ENCODE data around the gene SPTLC1. TPM values are rescaled to one million over a fixed set of nuclear protein-coding genes. Genes with fewer than 3 reads are reported as not detected.

SPTLC1 gene
- total RNA-seq, 1 donor from 2014 or later, result 65.4 TPM

DNA sequence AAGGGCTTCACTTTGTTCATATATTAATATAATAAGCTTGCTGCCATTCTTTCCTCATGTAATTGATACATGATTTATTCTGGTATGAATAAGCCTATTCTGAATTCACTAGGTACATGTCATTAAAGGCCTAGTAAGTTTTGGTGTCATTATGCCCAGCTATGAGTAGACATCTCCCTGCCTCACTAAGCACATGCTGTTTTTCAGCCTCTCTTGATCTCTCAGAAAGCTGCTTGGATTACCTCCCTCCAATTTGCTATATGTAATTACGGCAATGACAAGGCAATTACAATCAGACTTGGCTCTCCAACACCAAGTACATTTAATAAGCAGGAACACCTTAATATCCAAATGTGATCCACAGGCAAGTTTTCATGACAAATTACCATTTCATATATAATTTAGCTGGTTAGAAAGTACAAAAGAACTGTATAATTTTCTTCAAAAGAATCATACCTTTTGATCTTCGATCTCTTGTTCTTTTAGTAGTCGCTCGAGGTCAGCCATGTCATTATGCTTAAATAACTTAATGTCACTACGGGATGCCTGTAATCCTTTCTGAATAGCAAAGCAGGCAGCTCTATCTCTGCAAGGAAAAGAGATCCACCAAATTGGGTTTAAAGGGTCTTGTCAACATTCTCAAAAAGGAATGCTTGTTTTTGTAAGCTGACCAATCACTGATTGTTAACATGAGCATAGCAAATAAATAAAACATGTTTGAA lies 56.3 kb downstream of the SPTLC1 start:
- intact Hi-C loops (cut with DNase I), result no loop called here
- ATAC-seq, result no peak
- TF ChIP-seq CTCF (IDR thresholded peaks at IDR 0.05), result no peak
- Histone ChIP-seq H3K27me3 (ENCODE audit: low read depth) (no peaks in the 10 kb centered on the region), H3K4me3 (no peak overlapping the region), H3K9me3 (peaks cover 32% of the 10 kb centered on the region), H3K36me3 (peaks cover 50% of the 10 kb centered on the region), H3K4me1 (no peaks in the 10 kb centered on the region), H3K27ac (no peak overlapping the region)
- DNase-seq, result no peak

DNA sequence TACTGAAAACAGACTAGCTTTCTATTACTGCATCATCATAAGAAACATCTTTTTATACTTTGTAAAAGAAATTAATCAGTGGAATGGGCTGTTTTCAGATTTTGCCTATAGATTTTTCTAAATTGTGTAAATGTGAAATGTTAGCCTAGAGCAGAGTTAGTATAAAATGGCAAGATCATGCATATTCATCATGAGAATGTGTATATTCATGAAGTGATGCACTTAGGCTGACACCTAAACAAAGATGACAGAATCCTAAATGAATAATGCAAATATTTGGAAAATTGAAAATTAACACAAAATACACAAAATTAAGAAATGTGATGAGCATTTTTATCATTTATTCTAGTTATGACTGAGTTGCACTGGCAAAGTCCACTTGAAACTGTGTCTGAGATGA lies 57.2 kb downstream of the SPTLC1 start:
- no peak overlapping the region for H3K27ac ChIP-seq
- no peak for ATAC-seq

GRCh38 chr9:92057226-92057625 lies 58.0 kb downstream of the SPTLC1 start:
- no peak for TF ChIP-seq CTCF (IDR thresholded peaks at IDR 0.05)
- intact Hi-C loops (cut with DNase I), result no loop called here
- no peak overlapping the region for H3K4me3 ChIP-seq
- H3K27ac ChIP-seq, result no peak overlapping the region
- H3K4me1 ChIP-seq, result no peaks in the 10 kb centered on the region
- no peaks in the 10 kb centered on the region for H3K27me3 ChIP-seq (ENCODE audit: low read depth)
- no peak for ATAC-seq
- peaks cover 61% of the 10 kb centered on the region for H3K36me3 ChIP-seq
- H3K9me3 ChIP-seq, result peaks cover 15% of the 10 kb centered on the region
- no peak for DNase-seq

More for the DNA sequence above, 57.2 kb downstream of the SPTLC1 start:
- DNase-seq, result no peak
- peaks cover 23% of the 10 kb centered on the region for H3K9me3 ChIP-seq
- H3K36me3 ChIP-seq, result peaks cover 59% of the 10 kb centered on the region
- H3K4me1 ChIP-seq, result no peaks in the 10 kb centered on the region
- no peak overlapping the region for H3K4me3 ChIP-seq
- no peak for TF ChIP-seq CTCF (IDR thresholded peaks at IDR 0.05)
- intact Hi-C loops (cut with DNase I), result no loop called here
- H3K27me3 ChIP-seq (ENCODE audit: low read depth), result no peaks in the 10 kb centered on the region

DNA sequence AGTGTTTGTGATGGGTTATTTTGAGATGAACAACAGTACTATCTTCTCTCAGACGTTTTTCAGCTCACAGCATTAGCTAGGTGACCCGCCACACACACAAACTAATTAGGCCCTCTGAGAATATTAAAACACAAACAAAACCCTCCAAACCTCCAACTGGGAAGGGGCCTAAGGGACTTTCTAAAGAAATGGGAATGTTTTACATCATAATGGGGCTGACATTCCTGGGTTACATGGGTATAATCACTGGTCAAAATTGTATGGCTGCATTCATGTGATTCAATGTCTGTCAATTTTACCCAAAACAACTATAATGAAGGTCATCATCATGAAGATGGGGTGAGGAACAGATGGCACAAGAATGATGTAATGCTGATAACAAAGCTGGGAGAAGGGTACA lies 59.6 kb downstream of the SPTLC1 start:
- no peak overlapping the region for H3K27ac ChIP-seq
- DNase-seq, result no peak
- no peak overlapping the region for H3K4me3 ChIP-seq
- intact Hi-C loops (cut with DNase I), result no loop called here
- peaks cover 61% of the 10 kb centered on the region for H3K36me3 ChIP-seq
- no peak for ATAC-seq
- no peaks in the 10 kb centered on the region for H3K9me3 ChIP-seq
- TF ChIP-seq CTCF (IDR thresholded peaks at IDR 0.05), result no peak
- H3K27me3 ChIP-seq (ENCODE audit: low read depth), result no peaks in the 10 kb centered on the region
- H3K4me1 ChIP-seq, result no peaks in the 10 kb centered on the region

DNA sequence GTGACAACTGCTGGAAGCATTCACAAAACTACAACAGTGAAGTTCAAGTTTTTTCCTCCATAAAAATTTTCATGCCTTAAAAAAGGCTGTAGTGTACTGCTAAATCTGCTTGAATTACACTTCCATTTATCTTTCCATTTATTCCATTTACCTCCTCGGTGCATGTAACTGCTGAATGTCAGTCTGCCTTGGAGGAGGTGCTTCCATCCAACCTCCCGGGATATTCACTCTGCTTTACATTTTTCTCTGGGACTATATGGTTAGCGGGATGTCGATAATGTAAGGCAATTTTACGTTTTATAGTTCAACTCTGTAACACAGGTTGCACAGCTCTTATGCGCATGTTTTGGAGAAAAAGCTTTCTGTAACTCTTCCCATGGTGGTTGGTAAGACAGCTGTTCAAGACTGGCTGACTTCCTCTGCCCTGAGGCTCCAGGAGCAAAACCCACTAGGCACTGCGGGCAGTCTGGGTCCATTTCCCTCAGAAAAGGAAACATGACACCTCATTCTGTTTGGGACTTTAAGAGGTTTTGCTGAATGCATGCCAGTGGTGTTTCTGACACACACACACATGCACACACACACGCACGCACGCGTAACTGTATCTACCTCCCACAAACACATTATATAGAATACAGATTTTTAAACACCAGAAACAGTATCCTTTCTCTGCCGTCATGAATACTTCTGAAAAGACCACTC lies 66.1 kb downstream of the SPTLC1 start:
- Histone ChIP-seq H3K4me1 (no peaks in the 10 kb centered on the region), H3K36me3 (peaks cover 74% of the 10 kb centered on the region), H3K4me3 (no peak overlapping the region), H3K9me3 (no peaks in the 10 kb centered on the region), H3K27ac (no peak overlapping the region), H3K27me3 (ENCODE audit: low read depth) (no peaks in the 10 kb centered on the region)
- intact Hi-C loops (cut with DNase I), result no loop called here
- ATAC-seq (no peak), DNase-seq (no peak)
- no peak for TF ChIP-seq CTCF (IDR thresholded peaks at IDR 0.05)

All from lower lobe of right lung (tissue), 2 donors.